Right ventricle myocardium superior (tissue), 1 donor: ENCODE data around the gene KRTAP5-4. TPM values are rescaled to one million over a fixed set of nuclear protein-coding genes. Genes with fewer than 3 reads are reported as not detected.
"Not testable (repeated sequence)": the region's sequence is repeated elsewhere in the genome, so short reads cannot be mapped to it uniquely, and the experiment has no call there.

ENCODE experiments used
- ATAC-seq: fragments of 200-7000 bp; cut with Tn5 transposase; one replicate; pipeline ENCODE4 v1.9.1; 2020; ENCODE audit warnings: mild to moderate bottlenecking; ENCODE audit not compliant: poor library complexity
- DNase-seq: peaks from one replicate; pipeline ENCODE4 v3.0.0-alpha.2; 2020
- intact Hi-C: fragments of 100-400 bp; cut with DNase I; formaldehyde crosslinking; loops from one replicate; pipeline ENCODE4 v1.11.2; 2022
- total RNA-seq: library from RNA; stranded (reverse); fragmentation: NEBNext Ultra II Directional; extraction: Animal tissue kit (Norgen Biotek cat#: 25700); gene quantifications from one replicate; pipeline ENCODE4 v1.2.1, GENCODE V29; 2021
- donor health status: DM: no; HTN: yes; CAD: no; lungs with severe emphysema.

Gene KRTAP5-4
- total RNA-seq, 1 donor from 2014 or later: not detected

DNA sequence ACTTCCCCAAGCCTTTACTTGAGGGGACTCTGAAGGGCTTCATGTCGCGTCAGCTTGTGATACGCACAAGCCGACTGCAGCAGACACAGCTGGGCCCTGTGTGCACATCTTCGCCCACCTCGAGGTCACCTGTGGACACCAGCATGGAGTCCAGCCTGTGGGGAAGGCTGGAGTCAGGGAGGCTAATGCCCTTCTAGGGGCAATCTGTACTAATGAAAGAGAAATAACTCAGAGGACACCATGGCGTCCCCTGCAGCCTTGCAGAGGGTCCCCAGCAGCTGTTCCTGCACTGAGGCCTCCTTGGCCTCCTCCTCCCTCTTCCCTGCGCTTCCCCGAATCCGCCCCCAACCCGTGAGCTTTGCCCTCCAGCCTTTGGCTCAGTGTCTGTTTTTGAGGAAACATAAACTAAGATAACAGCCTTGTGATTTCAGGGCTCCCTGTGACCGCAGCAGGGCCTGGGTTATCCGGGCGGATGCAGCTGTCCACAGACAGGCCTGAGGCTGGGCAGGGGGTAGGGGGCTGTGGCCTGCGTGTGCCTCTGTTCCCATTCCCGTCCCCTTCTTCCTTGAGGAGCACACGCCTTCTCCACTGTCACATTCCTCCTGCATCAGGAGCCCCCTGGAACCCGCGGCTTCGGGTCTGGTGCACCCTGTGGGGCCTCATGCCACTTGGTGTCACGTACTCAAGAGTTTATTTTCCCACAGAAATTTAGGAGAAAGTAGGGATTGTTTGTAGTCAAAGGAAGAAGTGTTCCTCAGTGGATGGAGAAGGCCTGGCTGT, 32.6 kb upstream of the KRTAP5-4 start:
- intact Hi-C loops: loop anchor here (5.0 kb wide), 2 partner anchors 38 to 498 kb away; no protein-coding TSS in a partner anchor
- ATAC-seq (no peak), DNase-seq (no peak)

DNA sequence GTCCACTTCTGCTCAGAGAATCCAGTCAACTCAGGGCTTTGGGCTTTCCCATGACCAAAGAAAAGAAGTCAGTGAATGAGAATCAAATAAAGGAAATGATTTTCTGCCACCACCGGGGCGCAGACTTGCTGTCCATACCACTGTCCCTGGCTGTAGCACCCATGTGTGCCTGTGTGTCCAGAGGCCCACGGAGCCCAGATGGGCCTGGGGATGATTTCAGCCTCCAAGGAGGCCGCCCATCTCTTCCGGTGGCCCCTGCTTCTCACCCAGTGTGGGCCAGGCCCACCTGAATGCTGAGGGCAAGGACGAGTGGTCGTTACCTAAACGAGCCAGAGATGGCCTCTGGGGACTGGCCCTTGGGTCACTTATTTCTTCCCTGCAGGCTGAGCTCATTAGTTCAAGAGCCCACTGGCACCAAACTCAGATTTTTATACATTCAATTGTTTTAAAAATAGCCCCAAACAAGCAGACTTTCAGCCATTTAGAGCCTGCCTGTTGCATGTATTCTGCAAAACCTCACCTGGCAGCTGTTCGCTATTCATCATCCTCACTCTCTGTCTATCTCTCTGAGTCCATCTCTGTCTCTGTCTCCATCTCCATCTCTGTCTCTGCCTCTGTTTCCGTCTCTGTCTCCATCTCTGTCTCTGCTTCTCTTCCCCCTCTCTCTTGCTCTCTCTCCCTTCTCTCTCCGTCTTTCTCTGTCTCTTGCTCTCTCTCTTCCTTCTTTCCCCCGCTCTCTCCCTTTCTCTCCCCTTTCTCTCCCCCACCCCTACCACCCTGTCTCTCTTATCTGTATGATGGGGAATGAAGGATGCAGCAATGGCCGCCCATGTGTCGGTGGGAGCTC, 31.8 kb upstream of the KRTAP5-4 start:
- intact Hi-C loops: loop anchor here (5.0 kb wide), 2 partner anchors 39 to 499 kb away; no protein-coding TSS in a partner anchor
- DNase-seq: no peak
- ATAC-seq: no peak

DNA sequence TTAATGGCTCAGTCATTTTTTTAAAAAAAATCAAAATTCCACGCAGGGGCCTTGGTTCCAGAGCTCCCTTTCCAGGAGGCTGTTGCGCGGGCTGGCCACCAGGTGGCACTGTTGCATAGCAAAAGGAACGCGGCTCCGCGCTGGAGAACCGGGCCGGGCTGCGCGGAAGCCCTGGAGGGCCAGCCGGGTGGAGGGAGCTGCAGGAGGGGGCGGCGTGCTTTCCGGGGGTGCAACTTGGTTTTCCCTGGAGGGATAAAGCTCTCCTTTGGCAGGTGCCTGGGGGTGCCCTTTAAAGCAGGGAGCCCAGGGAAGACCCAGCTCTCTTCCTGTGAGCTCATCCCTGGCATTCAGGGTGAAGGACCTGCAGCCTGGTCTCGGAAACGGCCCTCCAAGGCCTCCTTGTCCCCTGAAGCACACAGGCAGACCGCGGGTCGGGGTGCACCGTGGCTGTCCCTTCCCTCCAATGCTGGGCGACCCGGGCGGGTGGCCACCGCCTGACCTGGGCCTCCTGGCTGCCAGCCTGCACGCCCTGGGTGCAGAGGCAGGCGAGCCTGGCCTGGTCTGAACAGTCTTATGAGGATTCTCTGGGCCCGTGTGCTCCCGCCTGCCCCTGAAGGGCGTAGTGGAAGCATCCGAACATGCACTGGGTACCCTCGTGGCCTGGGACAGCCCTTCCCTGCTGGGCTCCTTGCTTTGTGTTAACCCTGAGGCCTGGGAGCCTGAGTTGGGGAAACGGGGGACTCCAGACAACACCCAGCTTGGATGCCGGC, 31.0 kb upstream of the KRTAP5-4 start:
- intact Hi-C loops: loop anchor here (5.0 kb wide), 2 partner anchors 39 to 499 kb away; no protein-coding TSS in a partner anchor
- peak; percentile 85 for DNase-seq
- ATAC-seq: peak; percentile 88

DNA sequence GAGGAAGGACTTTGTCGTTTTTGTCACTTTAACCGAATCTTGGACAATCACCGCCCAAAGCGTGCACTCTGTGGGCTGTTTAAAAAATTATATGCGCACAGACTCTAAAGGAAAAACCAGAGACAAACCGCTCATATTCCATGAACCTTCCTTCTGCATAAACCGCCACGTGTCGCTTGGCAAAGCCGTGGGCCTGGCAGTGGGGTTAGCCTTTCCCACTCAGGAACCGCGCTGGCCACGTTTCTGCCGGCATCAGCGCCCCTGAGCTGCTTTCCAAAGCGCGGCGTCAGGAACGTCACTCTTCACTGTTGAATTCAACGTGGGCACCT, 30.5 kb upstream of the KRTAP5-4 start:
- ATAC-seq: no peak
- intact Hi-C loops: loop anchor here (5.0 kb wide), 2 partner anchors 40 to 500 kb away; no protein-coding TSS in a partner anchor
- DNase-seq: no peak

DNA sequence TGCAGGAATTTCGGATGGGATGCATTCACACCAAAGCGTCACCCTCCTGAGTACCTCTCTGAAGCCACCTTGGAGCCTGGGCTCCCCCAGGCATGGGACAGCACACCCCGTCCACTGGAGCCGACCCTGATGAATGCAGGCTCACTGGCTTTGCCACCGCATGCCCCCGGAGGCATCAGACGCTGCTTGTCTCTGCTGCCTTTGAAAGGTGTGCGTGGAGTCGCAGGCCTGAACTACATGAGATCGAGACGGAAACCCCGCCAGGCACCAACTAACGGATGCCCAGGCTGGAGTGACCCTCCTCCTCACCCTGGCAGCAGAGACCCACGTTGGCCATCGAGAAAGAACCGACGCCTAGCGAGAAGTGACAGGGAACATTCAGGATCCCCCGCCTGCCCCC, 30.1 kb upstream of the KRTAP5-4 start:
- no peak for DNase-seq
- intact Hi-C loops: loop anchor here (5.0 kb wide), 2 partner anchors 40 to 500 kb away; no protein-coding TSS in a partner anchor
- ATAC-seq: no peak

DNA sequence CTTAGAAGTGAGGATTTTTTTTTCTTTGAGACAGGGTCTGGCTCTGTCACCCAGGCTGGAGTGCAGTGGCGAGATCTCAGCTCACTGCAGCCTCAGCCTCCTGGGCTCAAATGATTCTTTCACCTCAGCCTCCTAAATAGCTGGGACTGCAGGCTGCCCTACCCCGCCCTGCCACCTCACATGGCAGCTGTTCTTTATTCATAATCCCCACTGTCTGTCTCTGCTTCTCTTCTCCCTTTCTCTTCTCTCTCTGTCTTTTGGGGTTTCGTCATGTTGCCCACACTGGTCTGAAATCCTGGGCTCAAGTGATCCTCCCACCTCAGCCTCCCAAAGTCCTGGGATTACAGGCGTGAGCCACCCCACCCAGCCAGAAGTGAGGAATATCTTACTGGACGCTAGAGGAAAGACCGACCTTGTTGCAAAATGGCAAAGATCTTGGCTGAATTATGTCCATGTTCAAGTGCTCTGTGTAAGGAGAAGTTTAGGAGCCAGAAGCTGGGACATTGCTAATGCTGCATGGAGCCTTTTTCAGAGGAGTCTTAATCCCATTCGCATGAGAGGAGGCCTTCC, 29.6 kb upstream of the KRTAP5-4 start:
- ATAC-seq: no peak
- intact Hi-C loops: loop anchor here (5.0 kb wide), 2 partner anchors 41 to 501 kb away; no protein-coding TSS in a partner anchor

DNA sequence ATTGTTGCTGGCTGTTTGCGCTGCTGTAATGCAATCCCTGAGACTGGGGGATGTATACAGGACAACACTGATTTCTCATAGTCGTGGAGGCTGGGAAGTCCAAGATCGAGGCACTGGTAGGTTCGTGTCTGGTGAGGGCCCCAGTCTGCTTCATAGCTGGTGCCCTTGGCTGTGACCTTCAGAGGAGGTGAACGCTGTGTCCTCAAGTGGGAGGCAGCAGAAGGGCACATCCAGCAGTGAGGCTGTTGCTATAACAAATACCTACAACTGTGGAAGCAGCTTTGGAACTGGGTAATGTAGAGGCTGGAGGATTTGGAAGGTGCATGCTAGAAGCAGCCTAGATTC, 29.0 kb upstream of the KRTAP5-4 start:
- intact Hi-C loops: loop anchor here (5.0 kb wide), 2 partner anchors 41 to 501 kb away; no protein-coding TSS in a partner anchor
- ATAC-seq (peak; percentile 13), DNase-seq (no peak)

More for the DNA sequence above, 29.6 kb upstream of the KRTAP5-4 start:
- DNase-seq: no peak

DNA sequence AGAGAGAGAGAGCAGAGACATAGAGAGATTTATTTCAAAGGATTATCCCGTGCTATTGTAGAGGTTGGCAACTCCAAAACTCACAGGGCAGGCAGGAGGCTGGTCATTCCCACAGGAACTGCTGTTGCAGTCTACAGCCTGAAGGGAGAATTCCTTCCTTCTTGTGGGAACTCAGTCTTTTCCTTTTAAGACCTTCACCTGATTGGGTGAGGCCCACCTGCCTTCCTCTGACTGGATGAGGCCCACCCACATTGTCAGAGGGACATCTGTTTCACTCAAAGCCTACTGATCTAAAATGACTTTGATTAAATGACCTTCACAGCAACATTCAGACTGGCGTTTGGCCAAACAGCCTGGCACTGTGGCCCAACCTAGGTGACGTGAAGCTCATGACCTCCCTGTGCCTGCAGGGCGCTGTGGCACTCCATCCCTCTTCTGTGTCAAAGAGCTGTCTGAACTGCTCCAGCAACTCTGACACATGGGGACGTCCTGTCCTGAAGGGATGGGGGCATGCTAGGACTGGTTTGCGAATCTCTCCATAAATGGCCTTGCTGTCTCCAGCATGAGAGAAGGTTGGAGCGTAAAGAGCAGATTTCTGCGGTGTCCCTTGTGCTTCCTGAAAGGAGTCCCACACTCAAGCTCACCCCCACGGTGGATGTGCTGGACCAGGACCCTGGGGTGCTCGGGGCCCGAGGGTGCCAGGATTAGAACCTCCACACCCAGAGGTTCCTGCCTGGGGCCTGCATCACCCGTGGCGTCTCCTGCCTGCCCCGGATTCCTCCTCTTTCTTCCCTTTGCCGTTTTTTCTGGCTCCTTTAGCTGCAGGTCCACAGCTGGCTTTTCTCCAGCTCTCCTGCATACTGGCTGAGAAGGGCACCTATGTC, 28.3 kb upstream of the KRTAP5-4 start:
- intact Hi-C loops: loop anchor here (5.0 kb wide), 2 partner anchors 42 to 502 kb away; no protein-coding TSS in a partner anchor
- ATAC-seq: peak; percentile 10
- DNase-seq: no peak

DNA sequence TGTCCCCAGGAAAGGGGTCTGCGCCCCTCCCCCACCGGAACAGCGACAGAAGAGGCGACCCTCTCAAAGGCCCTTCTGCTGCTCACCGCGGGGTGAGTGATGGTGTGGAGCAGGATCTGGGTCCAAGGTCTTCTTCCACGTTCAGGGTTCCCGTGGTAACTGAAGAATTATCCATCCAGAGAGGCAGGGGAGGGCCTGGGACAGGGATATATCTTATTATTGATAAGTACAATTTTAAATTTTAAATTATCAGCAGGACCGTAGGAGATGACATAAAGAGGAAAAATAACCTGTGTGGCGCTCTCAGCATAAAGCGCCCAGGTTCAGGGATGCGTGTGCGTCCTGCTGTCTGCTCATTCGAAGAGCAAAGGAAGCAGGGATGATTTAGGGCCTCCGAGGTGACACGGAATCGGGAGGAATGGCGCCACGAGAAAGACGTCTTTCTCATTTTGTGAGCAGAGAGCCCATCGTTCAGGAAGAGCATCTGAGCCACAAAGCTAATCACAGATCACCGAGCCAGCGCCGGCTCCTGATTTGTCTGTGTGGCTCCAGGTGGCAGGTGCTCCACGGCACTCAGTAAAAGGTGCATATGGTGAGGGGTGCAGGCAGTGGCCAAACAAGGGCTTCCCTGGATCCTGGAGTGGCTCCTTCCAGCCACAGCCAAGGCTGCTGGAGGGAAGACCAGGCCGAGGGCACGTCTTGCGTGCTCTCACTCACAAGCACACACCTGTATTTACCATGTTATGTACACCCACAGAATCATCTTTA, 26.9 kb upstream of the KRTAP5-4 start:
- no peak for ATAC-seq
- no peak for DNase-seq
- intact Hi-C loops: no loop called here

DNA sequence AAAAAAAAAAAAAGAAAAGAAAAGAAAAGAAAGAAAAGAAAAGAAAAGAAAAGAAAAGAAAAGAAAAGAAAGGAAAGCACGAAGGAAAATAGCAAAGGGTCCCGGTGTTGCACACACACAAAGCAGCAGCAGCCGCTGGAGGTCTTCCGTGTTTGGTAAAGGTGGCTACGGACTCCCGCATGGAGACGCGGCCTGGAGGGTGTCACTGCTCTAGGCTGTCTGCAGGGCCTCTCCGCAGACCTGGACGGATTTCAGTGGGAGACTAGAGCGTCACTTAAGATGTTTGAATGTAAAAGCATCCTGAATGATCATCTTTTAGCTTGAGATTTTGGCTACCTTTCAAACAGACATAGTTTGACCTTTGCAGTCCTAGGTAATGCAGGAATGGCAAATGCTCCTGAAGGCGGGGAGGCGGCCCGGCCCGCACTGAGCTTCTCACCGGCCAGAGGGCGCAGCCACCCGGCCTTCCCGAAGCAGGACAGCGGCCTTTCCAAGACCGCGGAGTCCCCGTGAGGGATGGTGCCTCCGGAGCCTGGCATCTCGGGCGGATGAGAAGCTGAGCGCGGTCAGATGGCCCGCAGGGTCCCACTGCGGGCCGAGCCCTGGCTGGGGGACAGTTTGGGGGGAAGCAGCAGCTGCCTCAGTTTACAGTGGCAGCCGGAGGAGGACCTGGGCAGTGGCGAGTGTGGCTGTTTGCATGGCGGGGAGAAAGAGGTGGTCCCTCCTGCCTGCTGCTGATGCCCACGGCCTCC, 26.1 kb upstream of the KRTAP5-4 start:
- intact Hi-C loops: no loop called here
- DNase-seq (no peak), ATAC-seq (no peak)

DNA sequence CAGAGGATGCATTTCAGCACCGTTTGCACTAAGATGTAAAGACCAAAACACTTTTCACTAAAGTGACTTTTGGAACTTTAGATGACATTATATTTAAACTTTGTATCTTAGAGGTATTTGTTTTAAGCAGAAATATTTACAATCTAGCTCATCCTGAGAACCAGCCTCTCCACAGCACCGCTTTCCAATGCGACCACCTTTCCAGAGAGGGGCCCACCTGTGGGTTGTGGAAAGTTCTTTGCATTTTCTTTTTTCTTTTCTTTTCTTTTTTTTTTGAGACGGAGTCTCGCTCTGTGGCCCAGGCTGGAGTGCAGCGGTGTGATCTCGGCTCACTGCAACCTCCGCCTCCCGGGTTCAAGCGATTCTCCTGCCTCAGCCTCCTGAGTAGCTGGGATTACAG, 24.6 kb upstream of the KRTAP5-4 start:
- intact Hi-C loops, DNase-seq, ATAC-seq: not testable (repeated sequence)

DNA sequence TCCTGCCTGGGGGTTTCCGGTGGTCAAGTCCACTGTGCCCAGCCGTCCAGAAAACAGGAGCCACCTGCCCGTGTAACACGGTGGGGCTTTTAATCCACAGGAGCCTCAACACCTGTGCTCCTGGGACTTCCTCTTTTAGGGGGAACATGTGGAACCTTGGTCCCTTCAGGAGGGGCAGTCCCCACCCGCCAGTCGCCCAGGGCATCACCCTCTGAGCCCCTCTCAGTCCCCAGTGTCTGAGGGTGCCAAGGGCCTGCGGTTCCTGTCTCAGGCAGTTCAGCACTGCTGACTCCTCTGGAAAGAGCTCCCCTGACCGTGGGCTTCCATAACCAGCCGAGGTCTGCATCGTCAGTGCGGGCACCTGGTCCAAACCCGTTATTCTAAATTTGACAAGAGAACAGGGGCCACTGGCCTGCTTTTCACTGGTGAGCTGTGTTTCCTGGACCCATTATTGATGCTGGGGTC, 23.5 kb upstream of the KRTAP5-4 start:
- DNase-seq: peak; percentile 6
- intact Hi-C loops: no loop called here
- ATAC-seq: no peak

DNA sequence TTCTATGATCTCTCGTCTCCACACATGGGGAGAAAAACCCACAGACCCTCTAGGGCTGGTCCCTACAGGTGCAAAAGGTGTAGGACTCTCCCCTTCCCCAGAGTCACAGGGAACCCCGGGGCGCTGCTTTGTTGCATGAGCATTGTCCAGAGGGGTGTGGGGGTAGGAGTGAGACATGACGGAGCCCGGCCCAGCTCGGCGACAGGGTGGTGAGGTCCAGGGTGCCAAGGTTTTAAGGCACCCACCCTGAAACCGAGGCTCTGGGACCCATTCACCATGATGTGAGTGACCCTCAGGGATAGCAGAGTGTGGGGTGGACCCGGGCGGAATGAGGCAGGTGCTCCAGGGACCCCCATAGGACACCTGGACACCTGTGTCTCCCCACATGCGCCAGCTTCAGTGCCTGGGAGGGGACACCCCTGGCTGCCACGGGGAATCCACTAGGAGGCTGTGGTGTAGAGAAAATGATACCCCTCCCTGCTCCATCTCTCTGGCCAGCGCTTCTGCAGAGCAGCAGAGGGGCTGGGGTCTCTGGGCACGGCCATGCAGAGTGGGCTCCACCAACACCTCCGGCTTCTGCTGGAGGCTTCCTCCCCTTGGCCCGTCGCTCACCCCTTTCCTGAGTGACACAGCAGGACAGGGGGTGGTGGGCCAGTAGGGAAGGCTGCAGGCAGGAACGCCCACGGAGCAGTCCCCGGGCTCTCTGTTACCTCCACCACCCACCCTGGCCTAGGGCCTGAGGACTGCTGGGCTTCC, 22.8 kb upstream of the KRTAP5-4 start:
- ATAC-seq: no peak
- intact Hi-C loops: no loop called here
- DNase-seq: no peak

DNA sequence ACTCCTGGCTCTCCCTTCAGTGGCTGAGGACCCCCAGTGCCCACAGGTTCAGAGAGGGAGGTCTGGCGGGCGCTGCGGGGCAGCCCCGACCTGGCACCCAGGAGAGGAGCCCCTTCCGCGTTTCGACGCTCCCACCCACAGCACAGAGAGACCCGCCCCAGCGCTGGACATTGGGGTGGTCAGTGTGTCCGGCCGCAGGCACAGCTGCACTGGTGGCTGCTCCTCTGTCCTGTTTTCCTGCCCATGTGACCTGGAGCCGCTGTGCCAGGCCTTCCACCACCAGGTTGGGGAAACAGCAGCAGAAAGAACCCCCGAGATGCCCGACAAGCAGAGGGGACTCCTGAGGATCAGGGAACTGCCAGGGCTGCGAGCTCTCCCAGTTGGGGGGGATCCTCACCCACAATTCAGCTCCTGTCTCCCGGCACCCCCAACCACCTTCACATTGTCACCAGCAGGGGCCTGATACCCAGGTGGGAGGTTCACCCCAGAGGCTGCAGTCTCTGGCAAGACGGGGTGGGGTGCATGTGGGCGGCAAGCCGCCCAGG, 21.3 kb upstream of the KRTAP5-4 start:
- DNase-seq (no peak), ATAC-seq (no peak)
- intact Hi-C loops: no loop called here
